ENCODE measurements around the gene PNO1. TPM values are rescaled to one million over a fixed set of nuclear protein-coding genes. Genes with fewer than 3 reads are reported as not detected.
A peak's percentile ranks its signal among the peaks of the same experiment; 100 is the strongest.

PNO1 gene
- total RNA-seq (10 to 100 TPM; 27.1 to 29.5 TPM), total RNA-seq (13.4 to 343 (median 41.1) reads per million in 172 experiments)
- 10.9 TPM for polyA plus RNA-seq (2013, experiment 1 of 2)
- polyA plus RNA-seq (2013, experiment 2 of 2): 12.9 TPM

GRCh38 chr2:68157402-68158133 lies at the start of gene PNO1:
TSS of gene PNO1 (plus strand) at chr2:68157888. CDS start at chr2:68157935, 47 bp downstream.
- H3K36me3 ChIP-seq (ENCODE audit: insufficient read depth, low read length): peaks cover 23% of the 10 kb centered on the region
- H3K27me3 ChIP-seq (ENCODE audit: control insufficient read depth in 1 of 2, insufficient read depth in 2 of 2, low read length in 2 of 2): no peaks in the 10 kb centered on the region
- Mint-ChIP-seq H3K9me3 (no peaks in the 10 kb centered on the region), H3K4me1 (ENCODE audit: low read depth) (peaks cover 61% of the 10 kb centered on the region), H3K4me3 (peak within 1 kb of the TSS; percentile 96), H3K36me3 (ENCODE audit: low read depth) (peaks cover 55% of the 10 kb centered on the region), H3K27ac (peak within 1 kb of the TSS; percentile 98), H3K27me3 (no peaks in the 10 kb centered on the region)
- ChIA-PET CTCF (interaction anchor here (0.7 to 2.2 kb wide), 7 partner anchors 10 to 95 kb away, joined by 3 to 6 read pairs (median 3); partner anchors contain the start of gene C1D), POLR2A (interaction anchor here (0.6 to 2.7 kb wide), 19 partner anchors 9 to 609 kb away, joined by 3 to 95 read pairs (median 3); partner anchors contain the start of genes APLF, C1D, FBXO48 and PPP3R1)
- TF ChIP-seq, protein P1, sequence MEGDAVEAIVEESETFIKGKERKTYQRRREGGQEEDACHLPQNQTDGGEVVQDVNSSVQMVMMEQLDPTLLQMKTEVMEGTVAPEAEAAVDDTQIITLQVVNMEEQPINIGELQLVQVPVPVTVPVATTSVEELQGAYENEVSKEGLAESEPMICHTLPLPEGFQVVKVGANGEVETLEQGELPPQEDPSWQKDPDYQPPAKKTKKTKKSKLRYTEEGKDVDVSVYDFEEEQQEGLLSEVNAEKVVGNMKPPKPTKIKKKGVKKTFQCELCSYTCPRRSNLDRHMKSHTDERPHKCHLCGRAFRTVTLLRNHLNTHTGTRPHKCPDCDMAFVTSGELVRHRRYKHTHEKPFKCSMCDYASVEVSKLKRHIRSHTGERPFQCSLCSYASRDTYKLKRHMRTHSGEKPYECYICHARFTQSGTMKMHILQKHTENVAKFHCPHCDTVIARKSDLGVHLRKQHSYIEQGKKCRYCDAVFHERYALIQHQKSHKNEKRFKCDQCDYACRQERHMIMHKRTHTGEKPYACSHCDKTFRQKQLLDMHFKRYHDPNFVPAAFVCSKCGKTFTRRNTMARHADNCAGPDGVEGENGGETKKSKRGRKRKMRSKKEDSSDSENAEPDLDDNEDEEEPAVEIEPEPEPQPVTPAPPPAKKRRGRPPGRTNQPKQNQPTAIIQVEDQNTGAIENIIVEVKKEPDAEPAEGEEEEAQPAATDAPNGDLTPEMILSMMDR (IDR thresholded peaks at IDR 0.05): no peak
- H3K4me3 ChIP-seq (ENCODE audit: low read length): peak within 1 kb of the TSS; percentile 94
- intact Hi-C loops (cut with DNase I, micrococcal nuclease): loop anchor here (1.0 to 10.0 kb wide), 6 partner anchors 94 to 1227 kb away; partner anchors contain the start of genes APLF (in 1 of the 2), C1D (in 1 of the 2), FBXO48 (in 1 of the 2) and GFPT1 (in 1 of the 2)
- H3K4me1 ChIP-seq (ENCODE audit: insufficient read depth, low read length): peaks cover 26% of the 10 kb centered on the region
- peak; percentile 91 for ATAC-seq (ENCODE audit: poor library complexity)
- peak; percentile 93 to 98 (median 97) for DNase-seq
- peak within 1 kb of the TSS; percentile 92 to 99 for H3K27ac ChIP-seq (ENCODE audit: low read depth in 1 of 2, low read length in 2 of 2)
- H3K9me3 ChIP-seq (ENCODE audit: control insufficient read depth in 1 of 2, insufficient read depth in 1 of 2, low read length in 2 of 2): no peaks in the 10 kb centered on the region

GRCh38 chr2:68108120-68108519 lies 49.6 kb upstream of the PNO1 start:
- intact Hi-C loops (cut with DNase I, micrococcal nuclease): no loop called here
- TF ChIP-seq, protein P1 (IDR thresholded peaks at IDR 0.05): no peak
- Mint-ChIP-seq H3K27ac (no peak overlapping the region), H3K4me1 (ENCODE audit: low read depth) (no peaks in the 10 kb centered on the region), H3K4me3 (no peak overlapping the region), H3K9me3 (peaks cover 11% of the 10 kb centered on the region), H3K36me3 (ENCODE audit: low read depth) (peaks cover 23% of the 10 kb centered on the region), H3K27me3 (no peaks in the 10 kb centered on the region)
- ChIA-PET POLR2A (no interaction called here), CTCF (no interaction called here)
- Histone ChIP-seq H3K9me3 (ENCODE audit: control insufficient read depth in 1 of 2, insufficient read depth in 1 of 2, low read length in 2 of 2) (peaks cover 0 to 12% of the 10 kb centered on the region in 2 experiments), H3K27me3 (ENCODE audit: control insufficient read depth in 1 of 2, insufficient read depth in 2 of 2, low read length in 2 of 2) (no peaks in the 10 kb centered on the region), H3K27ac (ENCODE audit: low read depth in 1 of 2, low read length in 2 of 2) (no peak overlapping the region), H3K36me3 (ENCODE audit: insufficient read depth, low read length) (no peaks in the 10 kb centered on the region), H3K4me3 (ENCODE audit: low read length) (no peak overlapping the region), H3K4me1 (ENCODE audit: insufficient read depth, low read length) (no peaks in the 10 kb centered on the region)
- DNase-seq (no peak), ATAC-seq (ENCODE audit: poor library complexity) (no peak)

- Histone ChIP-seq H3K27ac (ENCODE audit: low read depth in 1 of 2, low read length in 2 of 2) (no peak overlapping the region), H3K9me3 (ENCODE audit: control insufficient read depth in 1 of 2, insufficient read depth in 1 of 2, low read length in 2 of 2) (peaks cover 0 to 12% of the 10 kb centered on the region in 2 experiments), H3K36me3 (ENCODE audit: insufficient read depth, low read length) (no peaks in the 10 kb centered on the region), H3K4me1 (ENCODE audit: insufficient read depth, low read length) (no peaks in the 10 kb centered on the region), H3K4me3 (ENCODE audit: low read length) (no peak overlapping the region), H3K27me3 (ENCODE audit: control insufficient read depth in 1 of 2, insufficient read depth in 2 of 2, low read length in 2 of 2) (peaks cover 0 to 3% of the 10 kb centered on the region in 2 experiments)
- H3K4me1 Mint-ChIP-seq (ENCODE audit: low read depth): no peaks in the 10 kb centered on the region
- CTCF ChIA-PET: no interaction called here
- DNase-seq (no peak), ATAC-seq (ENCODE audit: poor library complexity) (no peak)
- intact Hi-C loops (cut with DNase I, micrococcal nuclease): no loop called here
- H3K27me3 Mint-ChIP-seq: no peaks in the 10 kb centered on the region
- peaks cover 23% of the 10 kb centered on the region for H3K36me3 Mint-ChIP-seq (ENCODE audit: low read depth)
- POLR2A ChIA-PET: no interaction called here
- no peak overlapping the region for H3K27ac Mint-ChIP-seq
- peaks cover 11% of the 10 kb centered on the region for H3K9me3 Mint-ChIP-seq
- H3K4me3 Mint-ChIP-seq: no peak overlapping the region
- TF ChIP-seq, protein P1 (IDR thresholded peaks at IDR 0.05): no peak
Observed at GRCh38 chr2:68110102-68110501, 47.6 kb upstream of the PNO1 start.
